ENCODE results near the gene RNF34. TPM values are rescaled to one million over a fixed set of nuclear protein-coding genes. Genes with fewer than 3 reads are reported as not detected.

RNF34 gene
- total RNA-seq, 1 donor from 2014 or later = 31.3 TPM

- Mint-ChIP-seq H3K4me1 (ENCODE audit: low read depth) (peaks cover 3% of the 10 kb centered on the region), H3K27ac (ENCODE audit: unreplicated experiment) (no peak overlapping the region), H3K4me3 (ENCODE audit: unreplicated experiment) (no peak overlapping the region), H3K27me3 (ENCODE audit: low read depth) (no peaks in the 10 kb centered on the region), H3K9me3 (ENCODE audit: low read depth) (peaks cover 18% of the 10 kb centered on the region), H3K36me3 (ENCODE audit: low read depth) (peaks cover 27% of the 10 kb centered on the region)
- no peak for TF ChIP-seq CTCF (IDR thresholded peaks at IDR 0.05)
- no peak for DNase-seq (ENCODE audit: low spot score)
These were observed 39.8 kb downstream of the RNF34 start for GRCh38 chr12:121439715-121440114.

GRCh38 chr12:121440768-121441167, 40.9 kb downstream of the RNF34 start:
- H3K27me3 Mint-ChIP-seq (ENCODE audit: low read depth) = no peaks in the 10 kb centered on the region
- H3K4me3 Mint-ChIP-seq (ENCODE audit: unreplicated experiment) = no peak overlapping the region
- H3K4me1 Mint-ChIP-seq (ENCODE audit: low read depth) = peaks cover 3% of the 10 kb centered on the region
- peaks cover 13% of the 10 kb centered on the region for H3K9me3 Mint-ChIP-seq (ENCODE audit: low read depth)
- H3K27ac Mint-ChIP-seq (ENCODE audit: unreplicated experiment) = no peak overlapping the region
- DNase-seq (ENCODE audit: low spot score) = no peak
- TF ChIP-seq CTCF (IDR thresholded peaks at IDR 0.05) = no peak
- H3K36me3 Mint-ChIP-seq (ENCODE audit: low read depth) = peaks cover 22% of the 10 kb centered on the region

- peak; percentile 24 for TF ChIP-seq CTCF (IDR thresholded peaks at IDR 0.05)
- H3K4me1 Mint-ChIP-seq (ENCODE audit: low read depth) = peaks cover 3% of the 10 kb centered on the region
- peaks cover 19% of the 10 kb centered on the region for H3K36me3 Mint-ChIP-seq (ENCODE audit: low read depth)
- no peak overlapping the region for H3K27ac Mint-ChIP-seq (ENCODE audit: unreplicated experiment)
- DNase-seq (ENCODE audit: low spot score) = no peak
- H3K4me3 Mint-ChIP-seq (ENCODE audit: unreplicated experiment) = no peak overlapping the region
- no peaks in the 10 kb centered on the region for H3K27me3 Mint-ChIP-seq (ENCODE audit: low read depth)
- peaks cover 7% of the 10 kb centered on the region for H3K9me3 Mint-ChIP-seq (ENCODE audit: low read depth)
These were observed 41.6 kb downstream of the RNF34 start for GRCh38 chr12:121441555-121441954.

GRCh38 chr12:121442028-121442948, 42.4 kb downstream of the RNF34 start:
- Mint-ChIP-seq H3K27ac (ENCODE audit: unreplicated experiment) (no peak overlapping the region), H3K36me3 (ENCODE audit: low read depth) (peaks cover 12% of the 10 kb centered on the region), H3K4me1 (ENCODE audit: low read depth) (peaks cover 3% of the 10 kb centered on the region), H3K27me3 (ENCODE audit: low read depth) (no peaks in the 10 kb centered on the region), H3K4me3 (ENCODE audit: unreplicated experiment) (no peak overlapping the region), H3K9me3 (ENCODE audit: low read depth) (peaks cover under 1% of the 10 kb centered on the region)
- TF ChIP-seq CTCF (IDR thresholded peaks at IDR 0.05) = no peak
- DNase-seq (ENCODE audit: low spot score) = no peak

GRCh38 chr12:121443193-121443870, 43.4 kb downstream of the RNF34 start:
- H3K9me3 Mint-ChIP-seq (ENCODE audit: low read depth) = no peaks in the 10 kb centered on the region
- peak; percentile 91 for TF ChIP-seq CTCF (IDR thresholded peaks at IDR 0.05)
- no peaks in the 10 kb centered on the region for H3K27me3 Mint-ChIP-seq (ENCODE audit: low read depth)
- no peak for DNase-seq (ENCODE audit: low spot score)
- peak overlapping the region; percentile 41 for H3K27ac Mint-ChIP-seq (ENCODE audit: unreplicated experiment)
- H3K36me3 Mint-ChIP-seq (ENCODE audit: low read depth) = peaks cover 12% of the 10 kb centered on the region
- H3K4me3 Mint-ChIP-seq (ENCODE audit: unreplicated experiment) = no peak overlapping the region
- H3K4me1 Mint-ChIP-seq (ENCODE audit: low read depth) = peaks cover 3% of the 10 kb centered on the region
